ENCODE measurements around the gene FRY.

Gene FRY

DNA sequence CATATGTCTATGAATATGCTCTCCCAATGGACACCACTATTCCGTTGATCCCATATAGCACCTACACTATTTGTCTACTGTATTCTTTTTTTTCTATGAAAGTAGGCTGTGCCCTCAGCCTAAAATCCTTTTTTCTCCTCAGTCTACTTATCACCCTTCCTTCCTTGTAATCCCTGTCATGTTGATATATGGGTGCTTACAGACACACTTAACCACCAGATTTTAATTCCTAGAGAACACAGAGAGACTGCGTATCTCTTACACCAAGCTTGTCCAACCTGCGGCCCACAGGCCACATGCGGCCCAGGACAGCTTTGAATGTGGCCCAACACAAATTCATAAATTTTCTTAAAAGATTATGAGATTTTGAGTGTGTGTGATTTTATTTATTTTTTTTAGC is 182.5 kb downstream of the FRY start:
- TF ChIP-seq TOX (CRISPR knock-in tag; IDR thresholded peaks at IDR 0.05; ENCODE audit: borderline replicate concordance), result no peak
- no peak for TF ChIP-seq ZFP3 (CRISPR knock-in tag; IDR thresholded peaks at IDR 0.05)
- no peak for TF ChIP-seq ZNF565 (CRISPR knock-in tag; conservative IDR thresholded peaks at IDR 0.05; ENCODE audit: low read depth)
- TF ChIP-seq ZFP30 (CRISPR knock-in tag; IDR thresholded peaks at IDR 0.05), result no peak
- TF ChIP-seq ARNTL (CRISPR knock-in tag; IDR thresholded peaks at IDR 0.05; ENCODE audit: borderline replicate concordance, low read depth), result no peak
- TF ChIP-seq ZC3H10 (CRISPR knock-in tag; IDR thresholded peaks at IDR 0.05), result no peak
- no peak for TF ChIP-seq TSHZ2 (CRISPR knock-in tag; IDR thresholded peaks at IDR 0.05)
- TF ChIP-seq, protein P1, sequence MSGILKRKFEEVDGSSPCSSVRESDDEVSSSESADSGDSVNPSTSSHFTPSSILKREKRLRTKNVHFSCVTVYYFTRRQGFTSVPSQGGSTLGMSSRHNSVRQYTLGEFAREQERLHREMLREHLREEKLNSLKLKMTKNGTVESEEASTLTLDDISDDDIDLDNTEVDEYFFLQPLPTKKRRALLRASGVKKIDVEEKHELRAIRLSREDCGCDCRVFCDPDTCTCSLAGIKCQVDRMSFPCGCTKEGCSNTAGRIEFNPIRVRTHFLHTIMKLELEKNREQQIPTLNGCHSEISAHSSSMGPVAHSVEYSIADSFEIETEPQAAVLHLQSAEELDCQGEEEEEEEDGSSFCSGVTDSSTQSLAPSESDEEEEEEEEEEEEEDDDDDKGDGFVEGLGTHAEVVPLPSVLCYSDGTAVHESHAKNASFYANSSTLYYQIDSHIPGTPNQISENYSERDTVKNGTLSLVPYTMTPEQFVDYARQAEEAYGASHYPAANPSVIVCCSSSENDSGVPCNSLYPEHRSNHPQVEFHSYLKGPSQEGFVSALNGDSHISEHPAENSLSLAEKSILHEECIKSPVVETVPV (CRISPR knock-in tag; IDR thresholded peaks at IDR 0.05), result no peak
- no peak for TF ChIP-seq PPARA (CRISPR knock-in tag; IDR thresholded peaks at IDR 0.05; ENCODE audit: borderline replicate concordance)
- TF ChIP-seq OSR1 (CRISPR knock-in tag; IDR thresholded peaks at IDR 0.05), result no peak
- TF ChIP-seq TCF4 (CRISPR knock-in tag; IDR thresholded peaks at IDR 0.05; ENCODE audit: borderline replicate concordance), result no peak
- no peak for TF ChIP-seq RARB (CRISPR knock-in tag; IDR thresholded peaks at IDR 0.05)
- TF ChIP-seq BACH2 (CRISPR knock-in tag; IDR thresholded peaks at IDR 0.05; ENCODE audit: borderline replicate concordance), result no peak
- TF ChIP-seq GLIS3 (CRISPR knock-in tag; IDR thresholded peaks at IDR 0.05), result no peak
- no peak for TF ChIP-seq SNAI2 (CRISPR knock-in tag; IDR thresholded peaks at IDR 0.05)
- ATAC-seq, result no peak

DNA sequence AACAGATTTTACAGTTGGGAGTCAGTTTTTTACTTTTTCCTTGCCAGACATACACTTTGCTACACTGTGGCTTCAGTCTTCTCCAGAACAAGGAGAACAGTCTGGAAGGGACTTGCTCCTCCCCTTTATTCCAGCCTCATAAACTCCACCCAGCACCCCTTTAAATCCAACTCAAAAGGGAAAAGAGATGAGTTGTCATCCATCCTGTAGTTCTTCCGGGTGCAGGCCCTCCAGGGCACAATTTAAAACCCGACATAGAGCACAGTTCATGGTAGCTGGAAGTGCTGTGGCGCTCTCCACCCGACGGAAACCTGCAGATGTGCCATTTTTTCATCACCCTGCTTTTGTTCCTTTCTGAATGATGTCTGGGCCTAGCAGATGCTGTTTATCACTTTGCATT is 184.7 kb downstream of the FRY start:
- no peak for ATAC-seq

More for the DNA sequence above, 184.7 kb downstream of the FRY start:
- TF ChIP-seq ZNF70 (CRISPR knock-in tag; IDR thresholded peaks at IDR 0.05) (no peak), TOX (CRISPR knock-in tag; IDR thresholded peaks at IDR 0.05; ENCODE audit: borderline replicate concordance) (no peak), ZFP3 (CRISPR knock-in tag; IDR thresholded peaks at IDR 0.05) (no peak), POU6F1 (CRISPR knock-in tag; IDR thresholded peaks at IDR 0.05; ENCODE audit: borderline replicate concordance, low read depth) (no peak), TCF4 (CRISPR knock-in tag; IDR thresholded peaks at IDR 0.05; ENCODE audit: borderline replicate concordance) (no peak), GLIS3 (CRISPR knock-in tag; IDR thresholded peaks at IDR 0.05) (no peak), PPARA (CRISPR knock-in tag; IDR thresholded peaks at IDR 0.05; ENCODE audit: borderline replicate concordance) (no peak), ZFP30 (CRISPR knock-in tag; IDR thresholded peaks at IDR 0.05) (no peak), RARB (CRISPR knock-in tag; IDR thresholded peaks at IDR 0.05) (no peak), ZNF565 (CRISPR knock-in tag; conservative IDR thresholded peaks at IDR 0.05; ENCODE audit: low read depth) (no peak), SNAI2 (CRISPR knock-in tag; IDR thresholded peaks at IDR 0.05) (no peak), TSHZ2 (CRISPR knock-in tag; IDR thresholded peaks at IDR 0.05) (no peak)
- TF ChIP-seq, protein P2, sequence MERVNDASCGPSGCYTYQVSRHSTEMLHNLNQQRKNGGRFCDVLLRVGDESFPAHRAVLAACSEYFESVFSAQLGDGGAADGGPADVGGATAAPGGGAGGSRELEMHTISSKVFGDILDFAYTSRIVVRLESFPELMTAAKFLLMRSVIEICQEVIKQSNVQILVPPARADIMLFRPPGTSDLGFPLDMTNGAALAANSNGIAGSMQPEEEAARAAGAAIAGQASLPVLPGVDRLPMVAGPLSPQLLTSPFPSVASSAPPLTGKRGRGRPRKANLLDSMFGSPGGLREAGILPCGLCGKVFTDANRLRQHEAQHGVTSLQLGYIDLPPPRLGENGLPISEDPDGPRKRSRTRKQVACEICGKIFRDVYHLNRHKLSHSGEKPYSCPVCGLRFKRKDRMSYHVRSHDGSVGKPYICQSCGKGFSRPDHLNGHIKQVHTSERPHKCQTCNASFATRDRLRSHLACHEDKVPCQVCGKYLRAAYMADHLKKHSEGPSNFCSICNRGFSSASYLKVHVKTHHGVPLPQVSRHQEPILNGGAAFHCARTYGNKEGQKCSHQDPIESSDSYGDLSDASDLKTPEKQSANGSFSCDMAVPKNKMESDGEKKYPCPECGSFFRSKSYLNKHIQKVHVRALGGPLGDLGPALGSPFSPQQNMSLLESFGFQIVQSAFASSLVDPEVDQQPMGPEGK (CRISPR knock-in tag; IDR thresholded peaks at IDR 0.05; ENCODE audit: borderline replicate concordance), result no peak
- TF ChIP-seq, protein P3, sequence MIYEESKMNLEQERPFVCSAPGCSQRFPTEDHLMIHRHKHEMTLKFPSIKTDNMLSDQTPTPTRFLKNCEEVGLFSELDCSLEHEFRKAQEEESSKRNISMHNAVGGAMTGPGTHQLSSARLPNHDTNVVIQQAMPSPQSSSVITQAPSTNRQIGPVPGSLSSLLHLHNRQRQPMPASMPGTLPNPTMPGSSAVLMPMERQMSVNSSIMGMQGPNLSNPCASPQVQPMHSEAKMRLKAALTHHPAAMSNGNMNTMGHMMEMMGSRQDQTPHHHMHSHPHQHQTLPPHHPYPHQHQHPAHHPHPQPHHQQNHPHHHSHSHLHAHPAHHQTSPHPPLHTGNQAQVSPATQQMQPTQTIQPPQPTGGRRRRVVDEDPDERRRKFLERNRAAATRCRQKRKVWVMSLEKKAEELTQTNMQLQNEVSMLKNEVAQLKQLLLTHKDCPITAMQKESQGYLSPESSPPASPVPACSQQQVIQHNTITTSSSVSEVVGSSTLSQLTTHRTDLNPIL (CRISPR knock-in tag; IDR thresholded peaks at IDR 0.05; ENCODE audit: low read depth), result no peak
- TF ChIP-seq, protein P1 (CRISPR knock-in tag; IDR thresholded peaks at IDR 0.05), result no peak

All from SK-N-SH treated with all-trans-retinoic acid at 6 μM for 48 hours (cell line).